Calu3 (cell line): ENCODE measurements around the gene TRAT1. TPM values are rescaled to one million over a fixed set of nuclear protein-coding genes. Genes with fewer than 3 reads are reported as not detected.

Source experiments
- BruUV-seq: library from RNA; stranded (reverse); fragments of 400-500 nt; replicated peaks from 2 replicates; lab custom pipeline; 2021; lab: Mats Ljungman, UMichigan
- CTCF ChIA-PET: fragments of 300-600 bp; sonication (Branson Sonifier 250); formaldehyde crosslinking; loops from one replicate; lab custom pipeline; 2022; ENCODE audit warnings: antibody characterized with exemption; lab: Charles Lee
- DNase-seq: peaks from one replicate; pipeline ENCODE4 v3.0.0; 2022
- H3K27ac Mint-ChIP-seq: one replicate; pipeline ENCODE4 v1.8.0; 2022; ENCODE audit warnings: mixed read lengths; ENCODE audit not compliant: unreplicated experiment
- H3K27me3 Mint-ChIP-seq: one replicate; pipeline ENCODE4 v1.8.0; 2022; ENCODE audit warnings: mixed read lengths; ENCODE audit not compliant: unreplicated experiment
- H3K36me3 Mint-ChIP-seq: one replicate; pipeline ENCODE4 v1.8.0; 2022; ENCODE audit warnings: mild to moderate bottlenecking, moderate library complexity, mixed read lengths; ENCODE audit not compliant: insufficient read depth, unreplicated experiment
- H3K4me1 Mint-ChIP-seq: one replicate; pipeline ENCODE4 v1.8.0; 2022; ENCODE audit warnings: mild to moderate bottlenecking, low read depth, mixed read lengths; ENCODE audit not compliant: unreplicated experiment
- H3K4me3 Mint-ChIP-seq: one replicate; pipeline ENCODE4 v1.8.0; 2022; ENCODE audit warnings: mild to moderate bottlenecking, low read depth, moderate library complexity, mixed read lengths; ENCODE audit not compliant: unreplicated experiment
- H3K9me3 Mint-ChIP-seq: one replicate; pipeline ENCODE4 v1.8.0; 2022; ENCODE audit warnings: low read depth, mixed read lengths; ENCODE audit not compliant: unreplicated experiment
- intact Hi-C: fragments of 100-400 bp; cut with micrococcal nuclease; formaldehyde crosslinking; loops from one replicate; pipeline ENCODE4 v1.10.0; 2022; ENCODE audit not compliant: unreplicated experiment
- total RNA-seq: library from RNA; stranded (reverse); gene quantifications from 2 replicates; pipeline ENCODE4 v1.2.3, GENCODE V29; 2022
- TF ChIP-seq, protein P1 (sequence below): fragments of 200-600 bp; IDR thresholded peaks from one replicate; pipeline ENCODE4 v1.8.0; 2022; ENCODE audit warnings: antibody characterized with exemption; ENCODE audit not compliant: unreplicated experiment

TRAT1 gene
- total RNA-seq, 1 experiment from 2014 or later, result not detected

DNA sequence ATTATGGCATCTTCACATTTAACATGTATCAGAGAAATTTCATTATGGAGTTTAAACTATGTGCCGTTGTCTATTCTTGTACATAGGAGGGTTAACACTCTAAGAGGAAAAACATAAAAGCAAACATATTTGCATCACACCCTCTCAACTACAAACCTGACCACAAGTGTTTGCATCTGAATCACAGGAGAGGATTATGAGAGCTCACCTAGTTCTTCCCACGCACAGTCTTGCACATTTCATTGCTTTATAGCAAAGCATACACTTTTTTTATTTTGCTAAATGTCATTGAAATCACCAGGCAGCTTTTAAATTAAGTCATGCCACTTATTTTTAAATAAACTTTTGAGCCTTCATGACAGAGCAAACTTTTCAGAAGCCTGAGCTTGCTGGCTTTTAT is 12.5 kb downstream of the TRAT1 start:
- CTCF ChIA-PET, result no interaction called here
- TF ChIP-seq, protein P1, sequence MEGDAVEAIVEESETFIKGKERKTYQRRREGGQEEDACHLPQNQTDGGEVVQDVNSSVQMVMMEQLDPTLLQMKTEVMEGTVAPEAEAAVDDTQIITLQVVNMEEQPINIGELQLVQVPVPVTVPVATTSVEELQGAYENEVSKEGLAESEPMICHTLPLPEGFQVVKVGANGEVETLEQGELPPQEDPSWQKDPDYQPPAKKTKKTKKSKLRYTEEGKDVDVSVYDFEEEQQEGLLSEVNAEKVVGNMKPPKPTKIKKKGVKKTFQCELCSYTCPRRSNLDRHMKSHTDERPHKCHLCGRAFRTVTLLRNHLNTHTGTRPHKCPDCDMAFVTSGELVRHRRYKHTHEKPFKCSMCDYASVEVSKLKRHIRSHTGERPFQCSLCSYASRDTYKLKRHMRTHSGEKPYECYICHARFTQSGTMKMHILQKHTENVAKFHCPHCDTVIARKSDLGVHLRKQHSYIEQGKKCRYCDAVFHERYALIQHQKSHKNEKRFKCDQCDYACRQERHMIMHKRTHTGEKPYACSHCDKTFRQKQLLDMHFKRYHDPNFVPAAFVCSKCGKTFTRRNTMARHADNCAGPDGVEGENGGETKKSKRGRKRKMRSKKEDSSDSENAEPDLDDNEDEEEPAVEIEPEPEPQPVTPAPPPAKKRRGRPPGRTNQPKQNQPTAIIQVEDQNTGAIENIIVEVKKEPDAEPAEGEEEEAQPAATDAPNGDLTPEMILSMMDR, result no peak
- Mint-ChIP-seq H3K4me3 (no peak overlapping the region), H3K9me3 (no peaks in the 10 kb centered on the region), H3K36me3 (no peaks in the 10 kb centered on the region), H3K4me1 (no peaks in the 10 kb centered on the region), H3K27me3 (peaks cover 12% of the 10 kb centered on the region), H3K27ac (no peak overlapping the region)
- no peak for DNase-seq
- no TSS peak for BruUV-seq
- intact Hi-C loops, result no loop called here

DNA sequence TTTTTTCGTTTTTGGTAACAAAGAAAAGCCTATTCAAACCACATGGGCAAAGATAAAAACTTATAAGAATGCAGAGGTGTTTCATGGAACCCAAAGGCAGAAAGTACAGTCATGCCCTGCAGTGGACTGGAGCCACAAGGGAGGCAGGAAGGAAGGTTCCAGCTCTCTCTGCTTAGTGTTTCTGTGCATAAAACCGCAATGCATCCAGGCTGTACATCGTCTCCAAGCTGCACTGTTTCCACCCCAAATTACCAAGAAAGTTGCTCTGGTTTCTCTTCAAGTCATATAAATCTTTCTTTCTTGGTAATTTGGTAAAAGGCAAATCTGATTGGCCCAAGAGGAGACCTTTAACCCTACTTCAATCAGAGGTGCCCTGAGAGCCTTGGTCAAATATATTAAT is 15.8 kb downstream of the TRAT1 start:
- CTCF ChIA-PET, result no interaction called here
- peaks cover 29% of the 10 kb centered on the region for H3K27me3 Mint-ChIP-seq
- no TSS peak for BruUV-seq
- H3K36me3 Mint-ChIP-seq, result no peaks in the 10 kb centered on the region
- TF ChIP-seq, protein P1, result no peak
- H3K4me1 Mint-ChIP-seq, result no peaks in the 10 kb centered on the region
- no peak overlapping the region for H3K4me3 Mint-ChIP-seq
- no peak for DNase-seq
- no peak overlapping the region for H3K27ac Mint-ChIP-seq
- H3K9me3 Mint-ChIP-seq, result no peaks in the 10 kb centered on the region
- intact Hi-C loops, result no loop called here

DNA sequence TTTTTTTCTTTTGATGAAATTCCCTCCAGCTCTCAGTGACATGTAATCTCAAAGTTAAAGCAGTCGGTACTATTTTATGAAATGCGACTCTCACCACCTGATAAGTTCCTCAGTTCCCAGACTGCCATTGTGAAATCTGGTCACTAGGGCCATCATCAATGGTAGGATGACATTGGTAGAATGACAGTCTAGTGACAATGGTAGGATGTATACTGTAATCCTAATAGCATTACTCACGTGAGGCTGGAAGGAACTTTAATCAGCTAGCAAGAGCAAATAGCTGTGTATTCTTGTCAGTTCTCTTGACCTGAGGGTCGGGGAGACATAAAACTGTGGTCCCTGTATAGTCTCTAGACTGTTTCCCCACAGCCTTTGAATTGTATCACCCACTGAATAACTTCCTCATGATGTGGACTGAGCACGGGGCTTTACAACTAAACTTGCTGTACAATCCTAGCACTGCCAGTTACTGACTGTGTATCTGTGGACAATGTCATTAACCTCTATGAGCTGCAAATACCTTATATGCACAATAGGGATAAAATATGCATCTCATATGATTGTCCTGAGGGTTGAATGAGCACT is 23.2 kb downstream of the TRAT1 start:
- Mint-ChIP-seq H3K4me3 (no peak overlapping the region), H3K36me3 (no peaks in the 10 kb centered on the region), H3K27ac (no peak overlapping the region), H3K4me1 (no peaks in the 10 kb centered on the region), H3K9me3 (no peaks in the 10 kb centered on the region), H3K27me3 (peaks cover 17% of the 10 kb centered on the region)
- intact Hi-C loops, result no loop called here
- TF ChIP-seq, protein P1, result no peak
- CTCF ChIA-PET, result no interaction called here
- DNase-seq, result no peak
- no TSS peak for BruUV-seq

DNA sequence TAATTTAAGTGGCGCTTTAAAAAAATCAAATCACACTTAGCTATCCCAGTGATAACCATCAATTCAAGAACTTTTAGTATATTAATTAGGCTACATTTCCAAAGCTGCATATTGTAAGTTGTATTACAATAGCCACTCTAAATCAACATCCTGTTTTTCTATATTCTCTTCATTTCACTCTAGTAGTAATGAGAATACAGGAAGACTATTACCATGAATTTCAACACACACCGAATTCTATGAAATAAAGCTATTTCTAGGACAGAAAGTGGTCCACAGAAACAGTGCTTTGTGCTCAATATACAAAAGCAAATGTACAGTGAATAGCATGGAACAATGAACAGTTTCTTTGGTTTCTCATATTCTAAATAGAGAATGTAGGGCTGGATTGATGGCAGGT is 24.6 kb downstream of the TRAT1 start:
- BruUV-seq, result no TSS peak
- TF ChIP-seq, protein P1, result no peak
- no peak for DNase-seq
- Mint-ChIP-seq H3K27ac (no peak overlapping the region), H3K9me3 (no peaks in the 10 kb centered on the region), H3K4me1 (no peaks in the 10 kb centered on the region), H3K36me3 (no peaks in the 10 kb centered on the region), H3K27me3 (peaks cover 10% of the 10 kb centered on the region), H3K4me3 (no peak overlapping the region)
- CTCF ChIA-PET, result no interaction called here
- intact Hi-C loops, result no loop called here
